Lower lobe of right lung (tissue), 2 donors: Measurements from ENCODE around the gene NME7. TPM values are rescaled to one million over a fixed set of nuclear protein-coding genes. Genes with fewer than 3 reads are reported as not detected.

ENCODE experiments used
- ATAC-seq, 2 donors: fragments of 200-7000 bp; cut with Tn5 transposase; one replicate each; pipeline ENCODE4 v1.9.1; 2020 to 2022; ENCODE audit warnings: mild to moderate bottlenecking in 2 of 2, moderate library complexity in 2 of 2
- DNase-seq: peaks from one replicate; pipeline ENCODE4 v3.0.0-alpha.2; 2020
- H3K27ac ChIP-seq: fragments of 200-600 bp; one replicate; pipeline ENCODE4 v1.8.0; 2022
- H3K27me3 ChIP-seq: fragments of 200-600 bp; one replicate; pipeline ENCODE4 v1.8.0; 2022; ENCODE audit warnings: low read depth
- H3K36me3 ChIP-seq: fragments of 200-600 bp; one replicate; pipeline ENCODE4 v1.8.0; 2022; ENCODE audit warnings: mild to moderate bottlenecking
- H3K4me1 ChIP-seq: fragments of 200-600 bp; one replicate; pipeline ENCODE4 v1.8.0; 2022
- H3K4me3 ChIP-seq: fragments of 200-600 bp; one replicate; pipeline ENCODE4 v1.8.0; 2022; ENCODE audit warnings: mild to moderate bottlenecking
- H3K9me3 ChIP-seq: fragments of 200-600 bp; one replicate; pipeline ENCODE4 v1.8.0; 2022
- intact Hi-C: fragments of 100-400 bp; cut with DNase I; formaldehyde crosslinking; loops from one replicate; pipeline ENCODE4 v1.11.0; 2022
- total RNA-seq: library from RNA; stranded (reverse); fragmentation: NEBNext Ultra II Directional; extraction: Animal tissue kit (Norgen Biotek cat#: 25700); gene quantifications from one replicate; pipeline ENCODE4 v1.2.1, GENCODE V29; 2021
- TF ChIP-seq, protein P1 (sequence below): fragments of 200-600 bp; IDR thresholded peaks from one replicate; pipeline ENCODE4 v1.8.0; 2022; ENCODE audit warnings: antibody characterized with exemption, mild to moderate bottlenecking
- donor health status: DM: no; HTN: yes; CAD: no; lungs with severe emphysema.

The NME7 gene
- total RNA-seq, 1 donor from 2014 or later = 17.3 TPM

DNA sequence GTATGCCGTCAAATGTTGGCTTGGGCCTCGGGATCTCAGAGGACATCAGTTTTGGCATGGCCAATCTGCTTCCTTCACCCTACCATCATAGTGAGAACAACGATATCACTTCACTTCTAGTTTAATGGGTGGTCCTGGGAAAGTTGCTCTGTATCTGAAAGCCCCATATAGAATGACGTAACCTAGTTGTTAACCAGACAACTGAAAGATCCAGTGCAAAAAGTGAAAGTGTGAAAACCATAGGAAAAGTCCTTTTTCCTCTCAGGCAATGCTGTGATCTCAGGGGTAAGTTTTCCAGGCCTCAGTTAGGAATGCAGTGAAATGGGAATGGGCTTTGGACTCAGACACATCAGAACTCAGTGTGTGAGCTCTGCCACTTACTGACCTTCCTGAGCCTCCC lies 279.7 kb downstream of the NME7 start:
- Histone ChIP-seq H3K4me3 (no peak overlapping the region), H3K27me3 (no peaks in the 10 kb centered on the region), H3K27ac (no peak overlapping the region), H3K9me3 (no peaks in the 10 kb centered on the region), H3K36me3 (no peaks in the 10 kb centered on the region), H3K4me1 (no peaks in the 10 kb centered on the region)
- intact Hi-C loops = no loop called here
- DNase-seq (no peak), ATAC-seq (no peak)
- TF ChIP-seq, protein P1, sequence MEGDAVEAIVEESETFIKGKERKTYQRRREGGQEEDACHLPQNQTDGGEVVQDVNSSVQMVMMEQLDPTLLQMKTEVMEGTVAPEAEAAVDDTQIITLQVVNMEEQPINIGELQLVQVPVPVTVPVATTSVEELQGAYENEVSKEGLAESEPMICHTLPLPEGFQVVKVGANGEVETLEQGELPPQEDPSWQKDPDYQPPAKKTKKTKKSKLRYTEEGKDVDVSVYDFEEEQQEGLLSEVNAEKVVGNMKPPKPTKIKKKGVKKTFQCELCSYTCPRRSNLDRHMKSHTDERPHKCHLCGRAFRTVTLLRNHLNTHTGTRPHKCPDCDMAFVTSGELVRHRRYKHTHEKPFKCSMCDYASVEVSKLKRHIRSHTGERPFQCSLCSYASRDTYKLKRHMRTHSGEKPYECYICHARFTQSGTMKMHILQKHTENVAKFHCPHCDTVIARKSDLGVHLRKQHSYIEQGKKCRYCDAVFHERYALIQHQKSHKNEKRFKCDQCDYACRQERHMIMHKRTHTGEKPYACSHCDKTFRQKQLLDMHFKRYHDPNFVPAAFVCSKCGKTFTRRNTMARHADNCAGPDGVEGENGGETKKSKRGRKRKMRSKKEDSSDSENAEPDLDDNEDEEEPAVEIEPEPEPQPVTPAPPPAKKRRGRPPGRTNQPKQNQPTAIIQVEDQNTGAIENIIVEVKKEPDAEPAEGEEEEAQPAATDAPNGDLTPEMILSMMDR = no peak

GRCh38 chr1:169086603-169087455 lies 280.8 kb downstream of the NME7 start:
- no peak overlapping the region for H3K4me3 ChIP-seq
- no peak for DNase-seq
- H3K27ac ChIP-seq = no peak overlapping the region
- H3K36me3 ChIP-seq = no peaks in the 10 kb centered on the region
- no peaks in the 10 kb centered on the region for H3K4me1 ChIP-seq
- TF ChIP-seq, protein P1 = no peak
- H3K9me3 ChIP-seq = no peaks in the 10 kb centered on the region
- H3K27me3 ChIP-seq = no peaks in the 10 kb centered on the region
- intact Hi-C loops = no loop called here
- peak; percentile 59 to 62 for ATAC-seq

DNA sequence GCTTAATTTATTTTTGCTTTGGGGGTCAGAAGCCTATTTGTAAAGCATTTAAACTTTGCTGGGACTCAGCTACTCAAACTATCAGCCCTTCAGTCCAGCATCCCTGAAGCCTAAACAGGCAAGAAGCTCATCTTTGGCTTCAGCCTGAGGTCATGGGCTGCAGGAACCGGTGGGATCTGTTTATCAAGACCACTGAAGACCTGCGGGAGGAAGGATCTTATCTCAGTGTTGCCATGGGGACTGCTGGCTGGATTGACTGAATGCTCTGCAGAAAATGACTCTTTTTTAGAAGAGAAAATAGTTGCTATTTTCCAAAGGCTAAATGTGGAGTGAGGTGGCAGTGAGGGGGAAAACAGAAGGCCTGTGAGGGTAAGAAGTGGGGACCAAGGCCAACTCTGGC lies 281.7 kb downstream of the NME7 start:
- ATAC-seq = no peak
- H3K36me3 ChIP-seq = no peaks in the 10 kb centered on the region
- no peak for DNase-seq
- no peak overlapping the region for H3K27ac ChIP-seq
- TF ChIP-seq, protein P1 = no peak
- H3K4me3 ChIP-seq = no peak overlapping the region
- intact Hi-C loops = no loop called here
- no peaks in the 10 kb centered on the region for H3K4me1 ChIP-seq
- H3K27me3 ChIP-seq = no peaks in the 10 kb centered on the region
- no peaks in the 10 kb centered on the region for H3K9me3 ChIP-seq

Other genes with a start within 250 kb of the NME7 start
- gene BLZF1, start 398 bp upstream of the NME7 start, total RNA-seq = 27.2 TPM
- gene CCDC181, start 59.7 kb upstream of the NME7 start, total RNA-seq = 1.4 TPM
- gene SLC19A2, start 118.1 kb upstream of the NME7 start, total RNA-seq = 11.1 TPM
- 4.2 TPM for gene F5, start 218.7 kb upstream of the NME7 start, total RNA-seq